ENCODE measurements around the gene PCDH9. TPM values are rescaled to one million over a fixed set of nuclear protein-coding genes. Genes with fewer than 3 reads are reported as not detected.
A peak's percentile ranks its signal among the peaks of the same experiment; 100 is the strongest.

PCDH9 gene
- total RNA-seq, 1 experiment from 2014 or later = 5.8 TPM

DNA sequence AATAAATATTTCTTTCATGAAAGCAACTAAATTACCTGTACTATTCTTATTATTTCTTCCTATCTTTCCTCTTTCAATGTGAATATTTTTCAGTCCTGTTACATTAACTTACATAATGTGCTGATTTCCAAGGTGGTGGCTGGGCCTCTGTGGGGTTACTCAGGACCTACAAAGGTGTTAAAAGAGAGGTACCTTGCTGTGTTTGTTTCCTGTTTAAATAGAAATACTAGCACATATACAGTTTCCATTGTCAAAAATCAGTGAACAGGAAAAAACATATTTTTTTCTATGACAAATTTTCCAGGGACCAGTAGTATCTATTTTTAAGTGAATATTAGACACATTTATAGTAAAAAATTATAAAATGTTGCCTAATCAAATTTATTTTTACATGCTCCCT lies 8.7 kb upstream of the PCDH9 start:
- no peaks in the 10 kb centered on the region for H3K4me1 ChIP-seq (ENCODE audit: insufficient read depth, low read length, poor library complexity, severe bottlenecking)
- DNase-seq (ENCODE audit: low spot score) = no peak
- no peak for TF ChIP-seq EZH2 (IDR thresholded peaks at IDR 0.05; ENCODE audit: borderline replicate concordance, low read depth, low read length, poor library complexity, severe bottlenecking)
- TF ChIP-seq, protein P1, sequence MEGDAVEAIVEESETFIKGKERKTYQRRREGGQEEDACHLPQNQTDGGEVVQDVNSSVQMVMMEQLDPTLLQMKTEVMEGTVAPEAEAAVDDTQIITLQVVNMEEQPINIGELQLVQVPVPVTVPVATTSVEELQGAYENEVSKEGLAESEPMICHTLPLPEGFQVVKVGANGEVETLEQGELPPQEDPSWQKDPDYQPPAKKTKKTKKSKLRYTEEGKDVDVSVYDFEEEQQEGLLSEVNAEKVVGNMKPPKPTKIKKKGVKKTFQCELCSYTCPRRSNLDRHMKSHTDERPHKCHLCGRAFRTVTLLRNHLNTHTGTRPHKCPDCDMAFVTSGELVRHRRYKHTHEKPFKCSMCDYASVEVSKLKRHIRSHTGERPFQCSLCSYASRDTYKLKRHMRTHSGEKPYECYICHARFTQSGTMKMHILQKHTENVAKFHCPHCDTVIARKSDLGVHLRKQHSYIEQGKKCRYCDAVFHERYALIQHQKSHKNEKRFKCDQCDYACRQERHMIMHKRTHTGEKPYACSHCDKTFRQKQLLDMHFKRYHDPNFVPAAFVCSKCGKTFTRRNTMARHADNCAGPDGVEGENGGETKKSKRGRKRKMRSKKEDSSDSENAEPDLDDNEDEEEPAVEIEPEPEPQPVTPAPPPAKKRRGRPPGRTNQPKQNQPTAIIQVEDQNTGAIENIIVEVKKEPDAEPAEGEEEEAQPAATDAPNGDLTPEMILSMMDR (conservative IDR thresholded peaks at IDR 0.05; ENCODE audit: low read depth, low read length) = no peak
- ChIA-PET CTCF (no interaction called here), POLR2A (ENCODE audit: low non-redundant PET) (no interaction called here)
- intact Hi-C loops (cut with micrococcal nuclease; ENCODE audit: unreplicated experiment) = loop anchor here (5.0 kb wide), 1 partner anchor 1582 kb away; no protein-coding TSS in a partner anchor
- no peaks in the 10 kb centered on the region for H3K36me3 ChIP-seq (ENCODE audit: insufficient read depth, low read length, poor library complexity, severe bottlenecking)
- H3K27me3 ChIP-seq (replicated peaks; ENCODE audit: insufficient read depth, low read depth, low read length, poor library complexity) = no peaks in the 10 kb centered on the region
- no peak overlapping the region for H3K27ac ChIP-seq (ENCODE audit: low read depth, low read length, poor library complexity, severe bottlenecking)
- H3K9me3 ChIP-seq (ENCODE audit: low read depth, low read length, poor library complexity, severe bottlenecking) = no peaks in the 10 kb centered on the region
- no TSS peak for BruUV-seq (replicated peaks)
- no peak overlapping the region for H3K4me3 ChIP-seq (ENCODE audit: low read depth, low read length, poor library complexity, severe bottlenecking)

DNA sequence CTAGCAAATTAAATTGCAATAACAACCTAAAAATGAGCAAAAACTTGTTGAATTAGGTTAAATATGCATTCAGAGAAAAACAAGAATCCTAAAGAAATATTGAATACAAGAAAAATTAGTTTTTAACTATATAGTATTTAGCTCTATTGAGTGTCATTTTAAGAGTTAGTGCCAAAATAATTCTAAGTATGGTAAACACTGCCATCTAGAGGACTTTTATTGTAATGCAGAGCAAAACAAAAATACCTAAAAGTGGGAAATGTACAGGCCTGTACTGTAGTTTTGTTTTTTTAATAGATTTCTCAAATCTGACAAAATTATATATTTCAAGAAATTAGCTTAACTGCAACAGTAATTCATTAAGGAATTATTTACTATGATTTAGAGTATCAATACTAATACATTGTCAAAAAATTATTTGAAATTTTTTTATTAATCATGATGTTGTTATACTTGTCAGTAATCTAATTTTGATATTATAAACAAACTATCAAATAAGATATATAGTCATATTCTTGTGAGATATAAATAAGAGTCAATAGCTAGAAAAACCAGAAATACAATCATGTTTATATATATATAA lies 8.2 kb upstream of the PCDH9 start:
- Histone ChIP-seq H3K4me1 (ENCODE audit: insufficient read depth, low read length, poor library complexity, severe bottlenecking) (no peaks in the 10 kb centered on the region), H3K9me3 (ENCODE audit: low read depth, low read length, poor library complexity, severe bottlenecking) (no peaks in the 10 kb centered on the region), H3K4me3 (ENCODE audit: low read depth, low read length, poor library complexity, severe bottlenecking) (no peak overlapping the region), H3K36me3 (ENCODE audit: insufficient read depth, low read length, poor library complexity, severe bottlenecking) (no peaks in the 10 kb centered on the region), H3K27me3 (replicated peaks; ENCODE audit: insufficient read depth, low read depth, low read length, poor library complexity) (peaks cover under 1% of the 10 kb centered on the region), H3K27ac (ENCODE audit: low read depth, low read length, poor library complexity, severe bottlenecking) (no peak overlapping the region)
- peak; percentile 45 for DNase-seq (ENCODE audit: low spot score)
- ChIA-PET CTCF (no interaction called here), POLR2A (ENCODE audit: low non-redundant PET) (no interaction called here)
- no TSS peak for BruUV-seq (replicated peaks)
- TF ChIP-seq EZH2 (IDR thresholded peaks at IDR 0.05; ENCODE audit: borderline replicate concordance, low read depth, low read length, poor library complexity, severe bottlenecking) = no peak
- TF ChIP-seq, protein P1 (conservative IDR thresholded peaks at IDR 0.05; ENCODE audit: low read depth, low read length) = peak; percentile 67
- intact Hi-C loops (cut with micrococcal nuclease; ENCODE audit: unreplicated experiment) = loop anchor here (5.0 kb wide), 1 partner anchor 1581 kb away; no protein-coding TSS in a partner anchor

DNA sequence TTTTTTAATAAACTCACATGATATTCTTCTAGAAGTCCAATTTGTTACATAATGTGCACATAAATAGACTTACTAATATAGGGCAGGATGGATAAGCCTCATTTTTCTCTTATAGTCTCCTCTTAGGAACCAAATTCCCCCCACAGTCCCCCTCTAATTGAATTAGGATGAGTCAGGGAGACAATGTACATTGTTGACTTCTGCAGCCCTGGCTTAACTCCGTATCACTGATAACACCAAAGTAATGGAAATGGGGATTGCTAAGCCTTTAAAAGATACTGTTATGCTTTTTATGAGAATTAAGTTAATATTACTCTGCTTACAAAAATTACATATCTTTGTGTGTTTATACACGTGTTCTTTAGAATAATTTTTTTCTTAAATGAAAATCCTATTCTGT lies 5.1 kb upstream of the PCDH9 start:
- Histone ChIP-seq H3K27ac (ENCODE audit: low read depth, low read length, poor library complexity, severe bottlenecking) (no peak overlapping the region), H3K27me3 (replicated peaks; ENCODE audit: insufficient read depth, low read depth, low read length, poor library complexity) (peaks cover 4% of the 10 kb centered on the region), H3K4me3 (ENCODE audit: low read depth, low read length, poor library complexity, severe bottlenecking) (no peak overlapping the region), H3K4me1 (ENCODE audit: insufficient read depth, low read length, poor library complexity, severe bottlenecking) (no peaks in the 10 kb centered on the region), H3K9me3 (ENCODE audit: low read depth, low read length, poor library complexity, severe bottlenecking) (no peaks in the 10 kb centered on the region), H3K36me3 (ENCODE audit: insufficient read depth, low read length, poor library complexity, severe bottlenecking) (no peaks in the 10 kb centered on the region)
- BruUV-seq (replicated peaks) = no TSS peak
- intact Hi-C loops (cut with micrococcal nuclease; ENCODE audit: unreplicated experiment) = loop anchor here (5.0 kb wide), 1 partner anchor 1578 kb away; no protein-coding TSS in a partner anchor
- DNase-seq (ENCODE audit: low spot score) = no peak
- TF ChIP-seq, protein P1 (conservative IDR thresholded peaks at IDR 0.05; ENCODE audit: low read depth, low read length) = no peak
- TF ChIP-seq EZH2 (IDR thresholded peaks at IDR 0.05; ENCODE audit: borderline replicate concordance, low read depth, low read length, poor library complexity, severe bottlenecking) = no peak
- CTCF ChIA-PET = no interaction called here
- POLR2A ChIA-PET (ENCODE audit: low non-redundant PET) = no interaction called here

All from A673 (cell line).